Measurements from ENCODE around the gene SUSD3. TPM values are rescaled to one million over a fixed set of nuclear protein-coding genes. Genes with fewer than 3 reads are reported as not detected.
"Not testable (repeated sequence)": the region's sequence is repeated elsewhere in the genome, so short reads cannot be mapped to it uniquely, and the experiment has no call there.

SUSD3 gene
- polyA plus RNA-seq, 1 experiment = 1.9 TPM

DNA sequence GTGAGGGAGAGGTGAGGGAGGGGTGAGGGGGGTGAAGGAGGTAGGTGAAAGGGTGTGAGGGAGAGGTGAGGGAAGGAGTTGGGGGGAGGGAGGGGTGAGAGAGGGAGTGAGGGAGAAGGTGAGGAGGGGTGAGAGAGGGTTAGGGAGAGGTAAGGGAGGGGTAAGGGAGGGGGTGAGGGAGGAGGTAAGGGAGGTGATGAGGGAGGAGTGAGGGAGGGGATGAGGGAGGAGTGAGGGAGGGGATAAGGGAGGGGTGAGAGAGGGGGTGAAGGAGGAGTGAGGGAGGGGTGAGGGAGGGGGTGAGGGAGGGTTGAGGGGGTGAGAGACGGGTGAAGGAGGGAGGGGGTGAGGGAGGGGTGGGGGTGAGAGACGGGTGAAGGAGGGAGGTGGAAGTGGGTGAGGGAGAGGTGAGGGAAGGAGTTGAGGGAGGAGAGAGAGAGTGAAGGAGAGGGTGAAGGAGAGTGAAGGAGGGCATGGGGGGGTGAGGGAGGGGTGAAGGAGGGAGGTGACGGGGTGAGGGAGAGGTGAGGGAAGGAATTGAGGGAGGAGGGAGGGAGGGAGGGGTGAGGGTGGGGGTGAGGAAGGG, 57.1 kb downstream of the SUSD3 start:
- Histone ChIP-seq H3K36me3 (ENCODE audit: control insufficient read depth, insufficient read depth, low read length) (peaks cover 16% of the 10 kb centered on the region), H3K4me3 (ENCODE audit: low read depth, low read length) (no peak overlapping the region), H3K27me3 (ENCODE audit: control insufficient read depth, insufficient read depth, low read length) (no peaks in the 10 kb centered on the region)
- DNase-seq (ENCODE audit: low read depth) = no peak
- TF ChIP-seq, protein P1, sequence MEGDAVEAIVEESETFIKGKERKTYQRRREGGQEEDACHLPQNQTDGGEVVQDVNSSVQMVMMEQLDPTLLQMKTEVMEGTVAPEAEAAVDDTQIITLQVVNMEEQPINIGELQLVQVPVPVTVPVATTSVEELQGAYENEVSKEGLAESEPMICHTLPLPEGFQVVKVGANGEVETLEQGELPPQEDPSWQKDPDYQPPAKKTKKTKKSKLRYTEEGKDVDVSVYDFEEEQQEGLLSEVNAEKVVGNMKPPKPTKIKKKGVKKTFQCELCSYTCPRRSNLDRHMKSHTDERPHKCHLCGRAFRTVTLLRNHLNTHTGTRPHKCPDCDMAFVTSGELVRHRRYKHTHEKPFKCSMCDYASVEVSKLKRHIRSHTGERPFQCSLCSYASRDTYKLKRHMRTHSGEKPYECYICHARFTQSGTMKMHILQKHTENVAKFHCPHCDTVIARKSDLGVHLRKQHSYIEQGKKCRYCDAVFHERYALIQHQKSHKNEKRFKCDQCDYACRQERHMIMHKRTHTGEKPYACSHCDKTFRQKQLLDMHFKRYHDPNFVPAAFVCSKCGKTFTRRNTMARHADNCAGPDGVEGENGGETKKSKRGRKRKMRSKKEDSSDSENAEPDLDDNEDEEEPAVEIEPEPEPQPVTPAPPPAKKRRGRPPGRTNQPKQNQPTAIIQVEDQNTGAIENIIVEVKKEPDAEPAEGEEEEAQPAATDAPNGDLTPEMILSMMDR (IDR thresholded peaks at IDR 0.05; ENCODE audit: insufficient read depth, low read depth, low read length) = no peak
- ChIA-PET CTCF (interaction anchor here (0.6 kb wide), 1 partner anchor 111 kb away, joined by 5 read pairs; no protein-coding TSS in a partner anchor), POLR2A (interaction anchor here (0.5 to 0.9 kb wide), 2 partner anchors 9 to 331 kb away, joined by 3 to 9 read pairs; no protein-coding TSS in a partner anchor)

DNA sequence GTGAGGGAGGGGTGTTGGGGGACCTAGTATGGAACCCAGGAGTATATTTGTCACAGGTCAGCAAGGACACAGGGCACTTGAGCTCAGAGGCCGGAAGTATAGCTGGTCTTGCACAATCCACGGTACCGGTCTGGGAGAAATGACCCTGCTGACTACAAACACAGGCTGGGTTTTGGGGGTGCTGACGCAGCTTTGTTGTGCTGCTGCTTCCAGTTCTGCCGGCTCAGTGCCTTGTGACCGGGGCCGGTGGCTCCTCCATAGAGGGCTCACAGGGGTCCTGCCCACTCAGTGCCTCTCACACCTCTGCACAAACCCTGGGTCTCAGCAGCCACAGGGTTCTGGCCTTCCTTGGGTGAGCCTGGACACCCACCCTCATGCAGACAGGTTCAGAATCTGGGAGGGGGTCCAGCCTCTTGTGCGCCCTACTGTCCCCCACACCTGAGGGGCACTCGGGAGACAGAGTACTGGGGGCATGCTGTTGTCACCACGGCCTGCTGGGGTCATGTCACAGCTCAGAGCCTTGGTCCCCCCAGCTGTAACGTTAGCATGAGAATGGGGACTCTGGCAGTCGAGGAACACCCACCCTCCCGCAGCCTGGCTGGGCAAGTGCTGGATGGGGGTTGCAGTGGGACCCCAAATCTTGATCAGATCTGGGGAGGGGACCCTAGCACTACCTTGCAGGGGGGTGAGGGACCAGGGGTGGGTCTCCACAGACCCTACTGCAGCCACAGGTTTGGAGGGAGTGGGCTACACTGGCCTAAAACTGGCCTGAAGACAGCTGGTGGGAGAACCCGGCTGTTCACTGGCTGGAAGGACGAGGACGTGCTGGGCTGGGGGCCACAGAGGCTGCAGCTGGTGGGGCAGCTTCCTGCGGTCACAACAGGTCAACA, 57.8 kb downstream of the SUSD3 start:
- TF ChIP-seq, protein P1 (IDR thresholded peaks at IDR 0.05; ENCODE audit: insufficient read depth, low read depth, low read length) = no peak
- no peaks in the 10 kb centered on the region for H3K27me3 ChIP-seq (ENCODE audit: control insufficient read depth, insufficient read depth, low read length)
- no peak overlapping the region for H3K4me3 ChIP-seq (ENCODE audit: low read depth, low read length)
- CTCF ChIA-PET = interaction anchor here (0.6 to 1.2 kb wide), 2 partner anchors 17 to 111 kb away, joined by 3 to 5 read pairs; no protein-coding TSS in a partner anchor
- POLR2A ChIA-PET = interaction anchor here (0.5 to 0.9 kb wide), 2 partner anchors 10 to 330 kb away, joined by 3 to 9 read pairs; no protein-coding TSS in a partner anchor
- H3K36me3 ChIP-seq (ENCODE audit: control insufficient read depth, insufficient read depth, low read length) = peaks cover 11% of the 10 kb centered on the region
- DNase-seq (ENCODE audit: low read depth) = no peak

DNA sequence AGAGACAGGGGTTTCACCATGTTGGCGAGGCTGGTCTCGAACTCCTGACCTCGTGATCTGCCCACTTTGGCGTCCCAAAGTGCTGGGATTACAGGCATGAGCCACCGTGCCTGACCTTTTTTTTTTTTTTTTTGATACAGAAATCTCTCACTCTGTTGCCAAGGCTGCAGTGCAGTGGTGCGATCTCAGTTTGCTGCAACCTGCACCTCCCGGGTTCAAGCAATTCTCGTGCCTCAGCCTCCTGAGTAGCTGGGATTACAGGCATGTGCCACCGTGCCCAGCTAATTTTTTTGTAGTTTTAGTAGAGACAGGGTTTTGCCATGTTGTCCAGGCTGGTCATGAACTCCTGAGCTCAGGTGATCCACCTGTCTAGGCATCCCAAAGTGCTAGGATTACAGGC, 59.0 kb downstream of the SUSD3 start:
- DNase-seq (ENCODE audit: low read depth); H3K27me3 ChIP-seq (ENCODE audit: control insufficient read depth, insufficient read depth, low read length); H3K4me3 ChIP-seq (ENCODE audit: low read depth, low read length); POLR2A ChIA-PET; H3K36me3 ChIP-seq (ENCODE audit: control insufficient read depth, insufficient read depth, low read length): not testable (repeated sequence)
- CTCF ChIA-PET = interaction anchor here (0.7 to 1.2 kb wide), 2 partner anchors 12 to 16 kb away, joined by 3 read pairs; no protein-coding TSS in a partner anchor

DNA sequence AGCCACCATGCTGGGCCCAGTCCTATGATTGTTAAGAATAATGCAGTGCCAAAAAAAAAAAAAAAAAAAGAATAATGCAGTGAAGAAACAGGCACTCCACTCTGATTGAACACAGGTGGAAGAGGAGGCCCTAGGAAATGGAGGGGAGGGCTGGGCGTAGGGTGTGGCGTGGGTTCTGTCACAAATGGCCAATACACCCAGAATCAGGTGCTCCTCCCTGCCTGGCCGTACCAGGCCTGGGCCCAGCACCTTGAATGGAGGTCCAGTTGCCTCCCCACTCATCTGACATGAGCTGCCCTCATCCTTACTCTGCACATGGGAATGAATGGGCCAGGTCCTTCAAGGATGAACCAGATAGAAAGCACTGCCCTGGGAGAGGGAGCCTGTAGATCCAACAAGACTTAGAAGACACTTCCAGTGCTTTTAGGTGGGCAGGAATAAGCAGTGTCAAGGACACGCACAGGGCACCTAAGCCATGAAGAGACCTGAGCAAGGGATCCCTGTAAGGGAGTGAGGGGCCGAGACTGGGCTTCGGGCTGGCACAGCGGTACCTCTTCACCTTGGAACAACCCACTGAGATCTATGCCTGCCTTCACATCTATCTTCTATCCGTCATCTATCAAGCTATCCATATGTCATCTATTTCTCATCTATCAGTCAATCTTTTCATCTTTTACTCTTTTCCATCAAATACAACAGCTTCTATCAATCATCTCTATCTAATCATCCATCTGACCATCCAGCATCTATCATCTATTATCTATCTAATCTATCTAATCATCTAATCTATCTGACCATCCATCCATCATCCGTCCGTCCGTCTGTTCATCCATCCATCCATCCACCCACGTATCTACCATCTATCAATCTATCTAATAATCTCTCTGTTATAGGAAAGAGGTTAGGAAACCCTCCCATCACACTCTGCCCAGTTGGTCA, 59.7 kb downstream of the SUSD3 start:
- ChIA-PET CTCF (interaction anchor here (0.7 to 3.5 kb wide), 6 partner anchors 9 to 36 kb away, joined by 3 to 29 read pairs (median 3); no protein-coding TSS in a partner anchor), POLR2A (interaction anchor here (0.6 kb wide), 1 partner anchor 17 kb away, joined by 3 read pairs; no protein-coding TSS in a partner anchor)
- Histone ChIP-seq H3K36me3 (ENCODE audit: control insufficient read depth, insufficient read depth, low read length) (peaks cover 9% of the 10 kb centered on the region), H3K27me3 (ENCODE audit: control insufficient read depth, insufficient read depth, low read length) (no peaks in the 10 kb centered on the region), H3K4me3 (ENCODE audit: low read depth, low read length) (no peak overlapping the region)
- DNase-seq (ENCODE audit: low read depth) = no peak
- TF ChIP-seq, protein P1 (IDR thresholded peaks at IDR 0.05; ENCODE audit: insufficient read depth, low read depth, low read length) = no peak
